ENCODE results near the gene ACTR1B.

Gene ACTR1B

DNA sequence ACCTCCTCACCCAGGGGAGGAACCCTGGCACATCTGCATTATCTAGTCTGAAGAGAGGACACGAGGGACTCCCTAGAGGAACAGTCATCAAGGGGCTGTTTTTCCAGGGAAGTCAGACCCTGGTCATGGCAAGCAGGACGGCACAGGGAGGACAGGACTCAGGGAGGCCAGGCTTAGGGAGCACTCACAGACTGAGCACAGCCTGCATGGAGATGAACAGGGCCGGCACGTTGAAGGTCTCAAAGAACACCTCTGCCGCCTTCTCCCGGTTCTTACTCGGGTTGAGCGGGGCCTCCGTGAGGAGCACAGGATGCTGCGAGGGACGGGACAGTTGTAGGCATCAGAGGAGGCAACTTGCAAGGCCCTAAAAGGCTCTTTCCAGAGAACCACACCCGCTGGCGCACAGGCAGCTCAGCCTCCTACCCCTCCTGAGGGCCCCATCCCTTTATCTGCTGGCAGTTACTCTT lies 5.1 kb downstream of the ACTR1B start:
- no peak overlapping the region for H3K27ac ChIP-seq
- no peak for TF ChIP-seq ZFX (IDR thresholded peaks at IDR 0.05; ENCODE audit: borderline replicate concordance)
- TF ChIP-seq, protein P1, sequence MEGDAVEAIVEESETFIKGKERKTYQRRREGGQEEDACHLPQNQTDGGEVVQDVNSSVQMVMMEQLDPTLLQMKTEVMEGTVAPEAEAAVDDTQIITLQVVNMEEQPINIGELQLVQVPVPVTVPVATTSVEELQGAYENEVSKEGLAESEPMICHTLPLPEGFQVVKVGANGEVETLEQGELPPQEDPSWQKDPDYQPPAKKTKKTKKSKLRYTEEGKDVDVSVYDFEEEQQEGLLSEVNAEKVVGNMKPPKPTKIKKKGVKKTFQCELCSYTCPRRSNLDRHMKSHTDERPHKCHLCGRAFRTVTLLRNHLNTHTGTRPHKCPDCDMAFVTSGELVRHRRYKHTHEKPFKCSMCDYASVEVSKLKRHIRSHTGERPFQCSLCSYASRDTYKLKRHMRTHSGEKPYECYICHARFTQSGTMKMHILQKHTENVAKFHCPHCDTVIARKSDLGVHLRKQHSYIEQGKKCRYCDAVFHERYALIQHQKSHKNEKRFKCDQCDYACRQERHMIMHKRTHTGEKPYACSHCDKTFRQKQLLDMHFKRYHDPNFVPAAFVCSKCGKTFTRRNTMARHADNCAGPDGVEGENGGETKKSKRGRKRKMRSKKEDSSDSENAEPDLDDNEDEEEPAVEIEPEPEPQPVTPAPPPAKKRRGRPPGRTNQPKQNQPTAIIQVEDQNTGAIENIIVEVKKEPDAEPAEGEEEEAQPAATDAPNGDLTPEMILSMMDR (IDR thresholded peaks at IDR 0.05), result no peak

DNA sequence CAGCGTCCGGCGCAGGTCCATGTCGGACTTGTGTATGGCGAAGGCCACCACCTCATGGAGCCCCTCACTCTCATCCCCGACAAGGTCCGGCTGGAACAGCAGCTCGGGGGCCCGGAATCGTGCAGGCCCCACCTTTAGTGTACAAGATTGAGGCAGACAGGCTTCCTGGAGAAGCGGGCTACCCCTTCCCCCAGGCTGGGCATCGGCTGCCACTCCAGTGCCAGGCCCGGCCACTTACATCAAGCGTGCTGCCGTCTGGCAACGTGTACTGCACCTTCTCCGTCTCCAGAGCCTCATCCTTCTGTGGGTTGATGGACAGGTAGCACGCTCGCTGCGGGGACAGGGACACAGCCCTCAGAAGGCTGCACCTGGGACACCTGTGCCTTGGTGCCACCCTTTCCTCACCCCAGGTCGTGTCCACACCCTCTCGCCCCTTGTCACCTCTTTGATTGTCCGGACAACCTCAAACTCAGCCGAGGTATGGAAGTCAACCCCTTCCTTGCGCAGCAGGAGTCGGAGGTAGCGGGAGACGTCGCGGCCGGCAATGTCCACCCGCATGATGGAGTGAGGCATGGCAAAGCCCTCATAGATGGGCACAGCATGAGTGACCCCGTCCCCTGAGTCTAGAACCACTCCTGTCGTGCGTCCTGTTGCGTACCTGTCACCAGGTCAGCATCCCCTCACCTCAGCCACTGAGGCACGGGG lies 5.7 kb downstream of the ACTR1B start:
- no peak overlapping the region for H3K27ac ChIP-seq
- TF ChIP-seq, protein P1 (IDR thresholded peaks at IDR 0.05), result no peak
- no peak for TF ChIP-seq ZFX (IDR thresholded peaks at IDR 0.05; ENCODE audit: borderline replicate concordance)

DNA sequence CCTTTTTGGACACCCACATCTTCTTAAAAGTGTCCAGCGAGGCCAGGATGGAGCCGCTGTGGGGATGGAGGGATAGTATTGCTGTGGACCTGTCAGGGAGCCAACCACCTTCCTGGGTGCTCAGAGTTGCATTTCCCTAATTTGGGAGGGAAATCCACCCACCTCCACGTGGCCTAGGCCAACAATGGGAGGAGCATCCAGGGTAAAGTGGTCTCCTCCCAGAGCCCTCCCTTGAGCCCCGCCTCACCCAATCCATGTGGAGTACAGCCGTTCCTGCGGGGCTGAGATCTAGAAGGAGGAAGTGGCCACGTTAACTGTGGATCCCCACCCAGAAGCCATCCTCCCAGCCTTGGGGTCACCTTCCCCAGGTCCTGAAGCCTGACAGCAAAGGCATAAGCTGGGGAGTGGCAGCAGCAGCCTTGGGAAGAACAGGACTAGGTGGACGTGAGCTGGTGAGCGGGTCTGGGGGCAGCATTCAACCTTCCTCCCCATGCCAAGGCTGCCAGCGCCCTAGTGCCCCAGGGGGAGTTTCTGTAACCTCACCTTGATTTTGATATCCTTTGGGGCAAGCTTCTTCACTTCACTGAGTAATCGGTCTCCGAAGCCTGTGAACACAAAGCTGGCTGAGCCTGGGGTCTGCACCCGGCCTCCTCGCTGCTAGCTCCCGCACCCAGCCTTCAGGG lies 6.8 kb downstream of the ACTR1B start:
- TF ChIP-seq, protein P1 (IDR thresholded peaks at IDR 0.05), result no peak
- no peak for TF ChIP-seq ZFX (IDR thresholded peaks at IDR 0.05; ENCODE audit: borderline replicate concordance)
- H3K27ac ChIP-seq, result no peak overlapping the region

DNA sequence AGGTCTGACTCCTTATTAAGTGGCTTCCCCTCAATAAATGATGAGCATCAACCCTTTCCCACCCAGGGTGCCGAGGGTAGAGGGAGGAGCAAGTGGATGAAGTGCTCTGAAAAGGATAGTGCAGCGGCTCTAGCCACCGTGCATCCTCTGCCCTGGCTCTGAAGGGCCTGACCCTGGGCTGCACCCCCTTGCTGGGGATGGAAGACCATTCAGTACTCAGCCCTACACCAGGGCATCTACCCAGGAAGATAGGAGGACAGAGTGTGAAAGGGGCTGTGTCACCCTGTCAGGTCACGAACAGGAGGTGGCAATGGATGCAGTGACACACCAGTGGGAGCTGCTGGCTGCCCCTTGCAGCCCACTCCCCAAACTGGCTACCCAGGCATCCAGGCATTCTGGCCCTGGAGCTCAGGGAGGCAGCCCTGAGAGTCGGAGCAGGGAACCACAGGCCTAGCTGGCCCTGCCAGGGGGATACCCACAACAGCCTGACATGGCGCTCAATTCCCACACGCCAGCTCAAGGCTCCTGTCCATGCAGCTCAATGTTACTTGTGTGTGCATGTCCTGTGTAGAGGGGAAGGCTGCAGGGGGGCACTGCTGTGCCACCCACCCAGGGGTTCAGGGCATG lies 7.6 kb downstream of the ACTR1B start:
- no peak overlapping the region for H3K27ac ChIP-seq
- TF ChIP-seq, protein P1 (IDR thresholded peaks at IDR 0.05), result no peak
- no peak for TF ChIP-seq ZFX (IDR thresholded peaks at IDR 0.05; ENCODE audit: borderline replicate concordance)

DNA sequence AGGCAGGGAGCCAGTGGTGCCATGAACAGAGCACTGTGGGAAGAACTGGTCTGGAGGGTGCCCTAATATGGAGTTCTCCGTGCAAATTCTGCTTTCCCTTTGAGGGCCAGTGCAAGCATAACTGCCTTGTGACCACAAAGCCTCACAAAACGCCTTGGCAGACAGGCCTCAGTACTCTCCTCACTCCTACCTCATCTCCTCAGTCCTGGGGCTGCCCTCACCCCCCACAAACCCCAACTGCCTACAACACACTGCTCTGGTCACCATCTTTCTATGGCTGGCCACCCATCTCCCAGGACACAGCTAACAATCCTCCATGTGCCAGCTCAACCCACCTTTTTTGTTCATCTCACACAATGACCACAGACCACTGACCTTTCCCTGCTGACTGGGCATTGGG lies 9.1 kb downstream of the ACTR1B start:
- H3K27ac ChIP-seq, result no peak overlapping the region
- no peak for TF ChIP-seq ZFX (IDR thresholded peaks at IDR 0.05; ENCODE audit: borderline replicate concordance)
- TF ChIP-seq, protein P1 (IDR thresholded peaks at IDR 0.05), result no peak

DNA sequence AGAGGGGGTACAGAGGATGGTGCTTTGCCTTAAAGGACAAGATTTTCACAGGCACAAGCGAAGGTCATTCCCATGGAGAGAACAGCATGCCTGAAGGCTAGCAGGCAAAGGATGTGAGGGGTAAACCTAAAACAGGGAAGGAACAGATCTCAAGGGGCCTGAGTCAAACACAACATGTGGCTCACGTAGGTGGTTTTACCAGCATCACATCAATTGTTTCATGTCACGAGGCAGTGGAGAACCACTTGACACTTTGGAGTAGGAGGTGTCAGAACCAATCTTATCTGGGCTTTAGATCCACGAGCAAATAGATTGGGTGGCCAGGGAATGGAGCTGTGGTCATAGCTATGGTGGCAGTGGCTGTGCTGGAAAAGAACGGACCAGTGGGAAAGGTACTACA lies 9.5 kb downstream of the ACTR1B start:
- H3K27ac ChIP-seq, result peak overlapping the region; percentile 18; the same call in 1 of the 2 replicates
- TF ChIP-seq, protein P1 (IDR thresholded peaks at IDR 0.05), result no peak
- no peak for TF ChIP-seq ZFX (IDR thresholded peaks at IDR 0.05; ENCODE audit: borderline replicate concordance)

All from 22Rv1 (cell line).